ENCODE data around the gene PISD. TPM values are rescaled to one million over a fixed set of nuclear protein-coding genes. Genes with fewer than 3 reads are reported as not detected.
A peak's percentile ranks its signal among the peaks of the same experiment; 100 is the strongest.

Gene PISD
- total RNA-seq, 1 experiment from 2014 or later, result 46.1 TPM

GRCh38 chr22:31586137-31586920, 75.7 kb downstream of the PISD start:
- peak; percentile 22 for DNase-seq (ENCODE audit: low spot score)
- in situ Hi-C loops (cut with HindIII; ENCODE audit: low sequenced_read_pairs), result no loop called here

GRCh38 chr22:31585161-31585859, 76.7 kb downstream of the PISD start:
- DNase-seq (ENCODE audit: low spot score), result no peak
- in situ Hi-C loops (cut with HindIII; ENCODE audit: low sequenced_read_pairs), result no loop called here

GRCh38 chr22:31584804-31585160, 77.2 kb downstream of the PISD start:
- DNase-seq (ENCODE audit: low spot score), result no peak

GRCh38 chr22:31583861-31584485, 78.0 kb downstream of the PISD start:
- in situ Hi-C loops (cut with HindIII; ENCODE audit: low sequenced_read_pairs), result no loop called here

More at GRCh38 chr22:31584804-31585160, 77.2 kb downstream of the PISD start:
- in situ Hi-C loops (cut with HindIII; ENCODE audit: low sequenced_read_pairs), result no loop called here

GRCh38 chr22:31579835-31580242, 82.2 kb downstream of the PISD start:
- peak; percentile 59 for DNase-seq (ENCODE audit: low spot score)
- in situ Hi-C loops (cut with HindIII; ENCODE audit: low sequenced_read_pairs), result no loop called here

More at GRCh38 chr22:31583861-31584485, 78.0 kb downstream of the PISD start:
- no peak for DNase-seq (ENCODE audit: low spot score)

GRCh38 chr22:31578171-31578570, 83.8 kb downstream of the PISD start:
- in situ Hi-C loops (cut with HindIII; ENCODE audit: low sequenced_read_pairs), result no loop called here
- DNase-seq (ENCODE audit: low spot score), result peak; percentile 66

- peak; percentile 98 for DNase-seq (ENCODE audit: low spot score)
- in situ Hi-C loops (cut with HindIII; ENCODE audit: low sequenced_read_pairs), result no loop called here
Observed at GRCh38 chr22:31577711-31578110, 84.3 kb downstream of the PISD start.

GRCh38 chr22:31575190-31575589, 86.8 kb downstream of the PISD start:
- in situ Hi-C loops (cut with HindIII; ENCODE audit: low sequenced_read_pairs), result no loop called here

GRCh38 chr22:31574055-31574670, 87.9 kb downstream of the PISD start:
- in situ Hi-C loops (cut with HindIII; ENCODE audit: low sequenced_read_pairs), result no loop called here
- peak; percentile 57 for DNase-seq (ENCODE audit: low spot score)

More at GRCh38 chr22:31575190-31575589, 86.8 kb downstream of the PISD start:
- DNase-seq (ENCODE audit: low spot score), result peak; percentile 99

GRCh38 chr22:31572939-31573338, 89.1 kb downstream of the PISD start:
- in situ Hi-C loops (cut with HindIII; ENCODE audit: low sequenced_read_pairs), result no loop called here
- peak; percentile 82 for DNase-seq (ENCODE audit: low spot score)

GRCh38 chr22:31569126-31569525, 92.9 kb downstream of the PISD start:
- in situ Hi-C loops (cut with HindIII; ENCODE audit: low sequenced_read_pairs), result no loop called here

More at GRCh38 chr22:31569126-31569525, 92.9 kb downstream of the PISD start:
- DNase-seq (ENCODE audit: low spot score), result no peak

Other genes with a start within 250 kb of the PISD start
- gene EIF4ENIF1, start 172.4 kb downstream of the PISD start, total RNA-seq (2014; rRNA removed; shearing (Covaris generic)), result 10.2 and 16.8 TPM in 2 replicates
- gene SFI1, start 165.7 kb downstream of the PISD start, total RNA-seq (2014; rRNA removed; shearing (Covaris generic)), result 17.0 and 43.8 TPM in 2 replicates
- 3.9 and 5.3 TPM in 2 replicates for gene PRR14L, start 87.9 kb upstream of the PISD start, total RNA-seq (2014; rRNA removed; shearing (Covaris generic))
- 12.9 and 15.6 TPM in 2 replicates for gene DEPDC5, start 91.8 kb upstream of the PISD start, total RNA-seq (2014; rRNA removed; shearing (Covaris generic))

All from G401 (cell line).